Measurements from ENCODE around the gene C2CD4D. TPM values are rescaled to one million over a fixed set of nuclear protein-coding genes. Genes with fewer than 3 reads are reported as not detected.
"Not testable (repeated sequence)": the region's sequence is repeated elsewhere in the genome, so short reads cannot be mapped to it uniquely, and the experiment has no call there.

Gene C2CD4D
- total RNA-seq, 1 donor from 2014 or later, result not detected

GRCh38 chr1:151858886-151859665 lies 19.5 kb upstream of the C2CD4D start:
- DNase-seq (ENCODE audit: low read depth), result no peak

GRCh38 chr1:151858030-151858746 lies 18.6 kb upstream of the C2CD4D start:
- no peak for DNase-seq (ENCODE audit: low read depth)

GRCh38 chr1:151855933-151856332 lies 16.3 kb upstream of the C2CD4D start:
- no peak for DNase-seq (ENCODE audit: low read depth)

- DNase-seq (ENCODE audit: low read depth), result not testable (repeated sequence)
Observed at GRCh38 chr1:151855516-151855915, 15.9 kb upstream of the C2CD4D start.

- DNase-seq (ENCODE audit: low read depth), result no peak
Observed at GRCh38 chr1:151854658-151855057, 15.0 kb upstream of the C2CD4D start.

- no peak for DNase-seq (ENCODE audit: low read depth)
Observed at GRCh38 chr1:151853411-151853943, 13.9 kb upstream of the C2CD4D start, which contains the start of gene THEM5. TSS of gene THEM5 (minus strand) at chr1:151853712. CDS start at chr1:151853565, 147 bp downstream.

GRCh38 chr1:151852733-151853132 lies 13.1 kb upstream of the C2CD4D start:
- DNase-seq (ENCODE audit: low read depth), result no peak

GRCh38 chr1:151851886-151852285 lies 12.3 kb upstream of the C2CD4D start:
- DNase-seq (ENCODE audit: low read depth), result no peak

- no peak for DNase-seq (ENCODE audit: low read depth)
Observed at GRCh38 chr1:151849871-151850270, 10.3 kb upstream of the C2CD4D start.

- no peak for DNase-seq (ENCODE audit: low read depth)
Observed at GRCh38 chr1:151849126-151849525, 9.5 kb upstream of the C2CD4D start.

- DNase-seq (ENCODE audit: low read depth), result peak; percentile 36
Observed at GRCh38 chr1:151847867-151848596, 8.4 kb upstream of the C2CD4D start.

GRCh38 chr1:151846686-151847237 lies 7.1 kb upstream of the C2CD4D start:
- DNase-seq (ENCODE audit: low read depth), result no peak

- peak; percentile 75 for DNase-seq (ENCODE audit: low read depth)
Observed at GRCh38 chr1:151846062-151846568, 6.5 kb upstream of the C2CD4D start.

GRCh38 chr1:151843398-151843797 lies 3.8 kb upstream of the C2CD4D start:
- DNase-seq (ENCODE audit: low read depth), result no peak

- peak; percentile 59 for DNase-seq (ENCODE audit: low read depth)
Observed at GRCh38 chr1:151841141-151841540, 1.5 kb upstream of the C2CD4D start.

- DNase-seq (ENCODE audit: low read depth), result no peak
Observed at GRCh38 chr1:151840421-151840820, 801 bp upstream of the C2CD4D start.

GRCh38 chr1:151839082-151839412 lies 573 bp downstream of the C2CD4D start:
- no peak for DNase-seq (ENCODE audit: low read depth)

GRCh38 chr1:151838222-151839081 lies 1.2 kb downstream of the C2CD4D start:
- DNase-seq (ENCODE audit: low read depth), result peak; percentile 57

- no peak for DNase-seq (ENCODE audit: low read depth)
Observed at GRCh38 chr1:151837884-151838221, 1.8 kb downstream of the C2CD4D start.

- no peak for DNase-seq (ENCODE audit: low read depth)
Observed at GRCh38 chr1:151837197-151837596, 2.4 kb downstream of the C2CD4D start.

Data from myocyte (in vitro differentiated cells).